PFSK-1 (cell line): ENCODE results near the gene GATA1.

Source experiments
- POLR2AphosphoS5 ChIP-seq: IDR thresholded peaks from 2 replicates; pipeline ENCODE4 v1.6.1; 2012; ENCODE audit warnings: low read depth, mild to moderate bottlenecking, control low read depth, low read length, moderate library complexity
- TAF1 ChIP-seq: IDR thresholded peaks from 2 replicates; pipeline ENCODE4 v1.6.1; 2012; ENCODE audit warnings: low read length, control low read depth, borderline replicate concordance; ENCODE audit not compliant: insufficient read depth

- TF ChIP-seq TAF1, result no peak
- no peak for TF ChIP-seq POLR2AphosphoS5
These were observed 27.3 kb downstream of the GATA1 start for GRCh38 chrX:48813644-48814043.
